ENCODE data around the gene POLR2E. TPM values are rescaled to one million over a fixed set of nuclear protein-coding genes. Genes with fewer than 3 reads are reported as not detected.

The POLR2E gene
- total and polyA plus RNA-seq, 2 of the 8 experiments (the other 6 are each of a cell fraction or from before 2014, with no cell fraction given), result 281 to 381 TPM

DNA sequence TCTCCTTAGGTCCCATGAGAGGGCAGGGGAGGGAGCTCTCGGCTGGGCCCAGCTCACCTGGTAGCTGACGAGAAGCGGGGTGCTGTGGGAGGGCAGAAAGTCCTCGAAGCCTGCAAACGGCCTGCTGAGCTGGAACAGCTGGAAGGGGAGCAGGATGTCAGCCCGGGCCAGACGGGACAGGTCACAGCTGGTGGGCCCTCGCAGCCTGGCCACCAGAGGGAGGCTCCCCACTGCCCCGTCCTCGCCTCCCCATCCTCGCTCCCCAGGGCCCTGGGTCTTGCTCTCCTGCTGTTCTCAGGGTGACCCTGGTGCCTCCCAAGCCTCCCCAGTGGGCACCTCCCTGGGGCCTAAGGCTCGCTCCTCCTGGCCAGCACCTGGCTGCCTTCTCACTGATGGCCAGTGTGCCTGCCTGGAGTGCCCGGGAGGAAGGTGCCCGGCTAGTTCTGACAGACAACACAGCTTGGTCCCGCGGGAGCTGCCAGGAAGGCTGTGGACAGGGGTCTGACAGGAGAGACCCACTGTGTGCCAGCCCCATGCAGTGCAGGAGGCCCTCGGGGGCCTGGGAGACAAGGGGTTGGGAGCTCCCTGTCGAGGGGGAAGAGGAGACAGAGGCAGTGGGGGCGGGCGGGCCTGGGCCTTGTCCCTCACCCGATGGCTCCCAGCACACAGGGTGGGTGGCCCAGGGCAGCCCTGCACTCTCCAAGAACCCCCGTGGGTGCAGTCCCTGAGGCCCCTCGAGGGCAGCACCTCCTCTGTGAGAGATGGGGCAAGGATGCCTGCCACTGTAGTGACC is 28.9 kb upstream of the POLR2E start (continued):
- TF ChIP-seq, protein P1, sequence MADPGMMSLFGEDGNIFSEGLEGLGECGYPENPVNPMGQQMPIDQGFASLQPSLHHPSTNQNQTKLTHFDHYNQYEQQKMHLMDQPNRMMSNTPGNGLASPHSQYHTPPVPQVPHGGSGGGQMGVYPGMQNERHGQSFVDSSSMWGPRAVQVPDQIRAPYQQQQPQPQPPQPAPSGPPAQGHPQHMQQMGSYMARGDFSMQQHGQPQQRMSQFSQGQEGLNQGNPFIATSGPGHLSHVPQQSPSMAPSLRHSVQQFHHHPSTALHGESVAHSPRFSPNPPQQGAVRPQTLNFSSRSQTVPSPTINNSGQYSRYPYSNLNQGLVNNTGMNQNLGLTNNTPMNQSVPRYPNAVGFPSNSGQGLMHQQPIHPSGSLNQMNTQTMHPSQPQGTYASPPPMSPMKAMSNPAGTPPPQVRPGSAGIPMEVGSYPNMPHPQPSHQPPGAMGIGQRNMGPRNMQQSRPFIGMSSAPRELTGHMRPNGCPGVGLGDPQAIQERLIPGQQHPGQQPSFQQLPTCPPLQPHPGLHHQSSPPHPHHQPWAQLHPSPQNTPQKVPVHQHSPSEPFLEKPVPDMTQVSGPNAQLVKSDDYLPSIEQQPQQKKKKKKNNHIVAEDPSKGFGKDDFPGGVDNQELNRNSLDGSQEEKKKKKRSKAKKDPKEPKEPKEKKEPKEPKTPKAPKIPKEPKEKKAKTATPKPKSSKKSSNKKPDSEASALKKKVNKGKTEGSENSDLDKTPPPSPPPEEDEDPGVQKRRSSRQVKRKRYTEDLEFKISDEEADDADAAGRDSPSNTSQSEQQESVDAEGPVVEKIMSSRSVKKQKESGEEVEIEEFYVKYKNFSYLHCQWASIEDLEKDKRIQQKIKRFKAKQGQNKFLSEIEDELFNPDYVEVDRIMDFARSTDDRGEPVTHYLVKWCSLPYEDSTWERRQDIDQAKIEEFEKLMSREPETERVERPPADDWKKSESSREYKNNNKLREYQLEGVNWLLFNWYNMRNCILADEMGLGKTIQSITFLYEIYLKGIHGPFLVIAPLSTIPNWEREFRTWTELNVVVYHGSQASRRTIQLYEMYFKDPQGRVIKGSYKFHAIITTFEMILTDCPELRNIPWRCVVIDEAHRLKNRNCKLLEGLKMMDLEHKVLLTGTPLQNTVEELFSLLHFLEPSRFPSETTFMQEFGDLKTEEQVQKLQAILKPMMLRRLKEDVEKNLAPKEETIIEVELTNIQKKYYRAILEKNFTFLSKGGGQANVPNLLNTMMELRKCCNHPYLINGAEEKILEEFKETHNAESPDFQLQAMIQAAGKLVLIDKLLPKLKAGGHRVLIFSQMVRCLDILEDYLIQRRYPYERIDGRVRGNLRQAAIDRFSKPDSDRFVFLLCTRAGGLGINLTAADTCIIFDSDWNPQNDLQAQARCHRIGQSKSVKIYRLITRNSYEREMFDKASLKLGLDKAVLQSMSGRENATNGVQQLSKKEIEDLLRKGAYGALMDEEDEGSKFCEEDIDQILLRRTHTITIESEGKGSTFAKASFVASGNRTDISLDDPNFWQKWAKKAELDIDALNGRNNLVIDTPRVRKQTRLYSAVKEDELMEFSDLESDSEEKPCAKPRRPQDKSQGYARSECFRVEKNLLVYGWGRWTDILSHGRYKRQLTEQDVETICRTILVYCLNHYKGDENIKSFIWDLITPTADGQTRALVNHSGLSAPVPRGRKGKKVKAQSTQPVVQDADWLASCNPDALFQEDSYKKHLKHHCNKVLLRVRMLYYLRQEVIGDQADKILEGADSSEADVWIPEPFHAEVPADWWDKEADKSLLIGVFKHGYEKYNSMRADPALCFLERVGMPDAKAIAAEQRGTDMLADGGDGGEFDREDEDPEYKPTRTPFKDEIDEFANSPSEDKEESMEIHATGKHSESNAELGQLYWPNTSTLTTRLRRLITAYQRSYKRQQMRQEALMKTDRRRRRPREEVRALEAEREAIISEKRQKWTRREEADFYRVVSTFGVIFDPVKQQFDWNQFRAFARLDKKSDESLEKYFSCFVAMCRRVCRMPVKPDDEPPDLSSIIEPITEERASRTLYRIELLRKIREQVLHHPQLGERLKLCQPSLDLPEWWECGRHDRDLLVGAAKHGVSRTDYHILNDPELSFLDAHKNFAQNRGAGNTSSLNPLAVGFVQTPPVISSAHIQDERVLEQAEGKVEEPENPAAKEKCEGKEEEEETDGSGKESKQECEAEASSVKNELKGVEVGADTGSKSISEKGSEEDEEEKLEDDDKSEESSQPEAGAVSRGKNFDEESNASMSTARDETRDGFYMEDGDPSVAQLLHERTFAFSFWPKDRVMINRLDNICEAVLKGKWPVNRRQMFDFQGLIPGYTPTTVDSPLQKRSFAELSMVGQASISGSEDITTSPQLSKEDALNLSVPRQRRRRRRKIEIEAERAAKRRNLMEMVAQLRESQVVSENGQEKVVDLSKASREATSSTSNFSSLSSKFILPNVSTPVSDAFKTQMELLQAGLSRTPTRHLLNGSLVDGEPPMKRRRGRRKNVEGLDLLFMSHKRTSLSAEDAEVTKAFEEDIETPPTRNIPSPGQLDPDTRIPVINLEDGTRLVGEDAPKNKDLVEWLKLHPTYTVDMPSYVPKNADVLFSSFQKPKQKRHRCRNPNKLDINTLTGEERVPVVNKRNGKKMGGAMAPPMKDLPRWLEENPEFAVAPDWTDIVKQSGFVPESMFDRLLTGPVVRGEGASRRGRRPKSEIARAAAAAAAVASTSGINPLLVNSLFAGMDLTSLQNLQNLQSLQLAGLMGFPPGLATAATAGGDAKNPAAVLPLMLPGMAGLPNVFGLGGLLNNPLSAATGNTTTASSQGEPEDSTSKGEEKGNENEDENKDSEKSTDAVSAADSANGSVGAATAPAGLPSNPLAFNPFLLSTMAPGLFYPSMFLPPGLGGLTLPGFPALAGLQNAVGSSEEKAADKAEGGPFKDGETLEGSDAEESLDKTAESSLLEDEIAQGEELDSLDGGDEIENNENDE (IDR thresholded peaks at IDR 0.05; ENCODE audit: insufficient replicate concordance, low read length), result no peak
- TF ChIP-seq SAP30 (IDR thresholded peaks at IDR 0.05; ENCODE audit: insufficient read depth, insufficient replicate concordance, low read length), result no peak
- TF ChIP-seq TBP (IDR thresholded peaks at IDR 0.05; ENCODE audit: low read depth, low read length), result no peak
- TF ChIP-seq, protein P2, sequence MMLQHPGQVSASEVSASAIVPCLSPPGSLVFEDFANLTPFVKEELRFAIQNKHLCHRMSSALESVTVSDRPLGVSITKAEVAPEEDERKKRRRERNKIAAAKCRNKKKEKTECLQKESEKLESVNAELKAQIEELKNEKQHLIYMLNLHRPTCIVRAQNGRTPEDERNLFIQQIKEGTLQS (IDR thresholded peaks at IDR 0.05; ENCODE audit: insufficient read depth, low read depth, low read length), result no peak
- TF ChIP-seq TEAD4 (IDR thresholded peaks at IDR 0.05; ENCODE audit: low read depth, low read length), result no peak
- no peak for TF ChIP-seq TAF1 (IDR thresholded peaks at IDR 0.05; ENCODE audit: low read depth, low read length)
- no peak for TF ChIP-seq NANOG (IDR thresholded peaks at IDR 0.05; ENCODE audit: insufficient read depth, low read depth, low read length, poor library complexity, severe bottlenecking)
- TF ChIP-seq TAF7 (optimal IDR thresholded peaks at IDR 0.05; ENCODE audit: borderline replicate concordance, low read depth, low read length), result no peak
